Measurements from ENCODE around the gene PRSS27. TPM values are rescaled to one million over a fixed set of nuclear protein-coding genes. Genes with fewer than 3 reads are reported as not detected.
"Not testable (repeated sequence)": the region's sequence is repeated elsewhere in the genome, so short reads cannot be mapped to it uniquely, and the experiment has no call there.

The PRSS27 gene
- total RNA-seq, 1 donor from 2014 or later: 1.7 TPM

- Mint-ChIP-seq H3K4me1 (ENCODE audit: low read depth) (peaks cover 30% of the 10 kb centered on the region), H3K9me3 (no peaks in the 10 kb centered on the region), H3K27ac (peak overlapping the region; percentile 81), H3K27me3 (ENCODE audit: insufficient read depth) (no peaks in the 10 kb centered on the region), H3K36me3 (ENCODE audit: low read depth) (peaks cover 10% of the 10 kb centered on the region), H3K4me3 (peak overlapping the region; percentile 87)
- intact Hi-C loops (cut with micrococcal nuclease): loop anchor here (2.0 kb wide), 1 partner anchor 47 kb away; the partner anchor contains the start of gene PRSS27
- DNase-seq (ENCODE audit: low spot score): peak; percentile 97
These were observed 46.7 kb downstream of the PRSS27 start for GRCh38 chr16:2673066-2673999.

- Mint-ChIP-seq H3K27me3 (ENCODE audit: insufficient read depth) (no peaks in the 10 kb centered on the region), H3K4me3 (peak overlapping the region; percentile 83), H3K9me3 (no peaks in the 10 kb centered on the region), H3K36me3 (ENCODE audit: low read depth) (peaks cover 20% of the 10 kb centered on the region), H3K4me1 (ENCODE audit: low read depth) (peaks cover 30% of the 10 kb centered on the region), H3K27ac (no peak overlapping the region)
- DNase-seq (ENCODE audit: low spot score): no peak
- intact Hi-C loops (cut with micrococcal nuclease): loop anchor here (2.0 kb wide), 1 partner anchor 49 kb away; the partner anchor contains the start of gene PRSS27
These were observed 48.3 kb downstream of the PRSS27 start for GRCh38 chr16:2671741-2672140.

GRCh38 chr16:2671193-2671592, 48.8 kb downstream of the PRSS27 start:
- peak overlapping the region; percentile 83 for H3K4me3 Mint-ChIP-seq
- peaks cover 30% of the 10 kb centered on the region for H3K4me1 Mint-ChIP-seq (ENCODE audit: low read depth)
- H3K27ac Mint-ChIP-seq; H3K9me3 Mint-ChIP-seq; DNase-seq (ENCODE audit: low spot score); intact Hi-C loops (cut with micrococcal nuclease); H3K27me3 Mint-ChIP-seq (ENCODE audit: insufficient read depth): not testable (repeated sequence)
- peaks cover 23% of the 10 kb centered on the region for H3K36me3 Mint-ChIP-seq (ENCODE audit: low read depth)

DNA sequence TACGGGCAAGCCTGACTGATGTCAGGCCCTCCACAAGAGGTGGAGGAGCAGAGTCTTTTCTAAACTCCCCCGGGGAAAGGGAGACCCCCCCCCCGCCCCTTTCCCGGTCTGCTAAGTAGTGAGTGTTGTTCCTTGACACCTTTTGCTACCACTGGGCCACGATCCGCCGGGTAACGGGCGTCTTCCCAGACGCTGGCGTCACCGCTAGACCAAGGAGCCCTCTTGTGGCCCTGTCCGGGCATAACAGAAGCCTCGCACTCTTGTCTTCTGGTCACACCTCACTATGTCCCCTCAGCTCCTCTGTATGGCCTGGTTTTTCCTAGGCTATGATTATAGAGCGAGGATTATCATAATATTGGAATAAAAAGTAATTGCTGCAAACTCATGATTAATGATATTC, 50.0 kb downstream of the PRSS27 start:
- Mint-ChIP-seq H3K36me3 (ENCODE audit: low read depth) (peaks cover 24% of the 10 kb centered on the region), H3K27ac (peak overlapping the region; percentile 27), H3K4me3 (peak overlapping the region; percentile 41), H3K4me1 (ENCODE audit: low read depth) (peaks cover 32% of the 10 kb centered on the region)
- peak; percentile 49 for DNase-seq (ENCODE audit: low spot score)
- H3K9me3 Mint-ChIP-seq; intact Hi-C loops (cut with micrococcal nuclease); H3K27me3 Mint-ChIP-seq (ENCODE audit: insufficient read depth): not testable (repeated sequence)

DNA sequence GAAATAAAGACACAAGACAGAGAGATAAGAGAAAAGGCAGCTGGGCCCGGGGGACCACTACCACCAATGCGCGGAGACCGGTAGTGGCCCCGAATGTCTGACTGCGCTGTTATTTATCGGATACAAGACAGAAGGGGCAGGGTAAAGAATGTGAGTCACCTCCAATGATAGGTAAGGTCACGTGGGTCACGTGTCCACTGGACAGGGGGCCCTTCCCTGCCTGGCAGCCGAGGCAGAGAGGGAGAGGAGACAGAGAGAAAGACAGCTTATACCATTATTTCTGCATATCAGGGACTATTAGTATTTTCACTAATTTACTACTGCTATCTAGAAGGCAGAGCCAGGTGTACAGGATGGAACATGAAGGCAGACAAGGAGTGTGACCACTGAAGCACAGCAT, 50.4 kb downstream of the PRSS27 start:
- H3K9me3 Mint-ChIP-seq; DNase-seq (ENCODE audit: low spot score); H3K27me3 Mint-ChIP-seq (ENCODE audit: insufficient read depth); intact Hi-C loops (cut with micrococcal nuclease): not testable (repeated sequence)
- H3K4me1 Mint-ChIP-seq (ENCODE audit: low read depth): peaks cover 36% of the 10 kb centered on the region
- H3K36me3 Mint-ChIP-seq (ENCODE audit: low read depth): peaks cover 27% of the 10 kb centered on the region
- peak overlapping the region; percentile 67 for H3K27ac Mint-ChIP-seq
- peak overlapping the region; percentile 10 for H3K4me3 Mint-ChIP-seq

- H3K9me3 Mint-ChIP-seq; intact Hi-C loops (cut with micrococcal nuclease); H3K27ac Mint-ChIP-seq; H3K4me3 Mint-ChIP-seq; H3K27me3 Mint-ChIP-seq (ENCODE audit: insufficient read depth); DNase-seq (ENCODE audit: low spot score): not testable (repeated sequence)
- peaks cover 46% of the 10 kb centered on the region for H3K36me3 Mint-ChIP-seq (ENCODE audit: low read depth)
- H3K4me1 Mint-ChIP-seq (ENCODE audit: low read depth): peaks cover 50% of the 10 kb centered on the region
These were observed 53.4 kb downstream of the PRSS27 start for GRCh38 chr16:2666671-2667070.

GRCh38 chr16:2664574-2664982, 55.4 kb downstream of the PRSS27 start:
- no peak for DNase-seq (ENCODE audit: low spot score)
- intact Hi-C loops (cut with micrococcal nuclease): no loop called here
- H3K4me1 Mint-ChIP-seq (ENCODE audit: low read depth): peaks cover 39% of the 10 kb centered on the region
- no peaks in the 10 kb centered on the region for H3K27me3 Mint-ChIP-seq (ENCODE audit: insufficient read depth)
- no peaks in the 10 kb centered on the region for H3K9me3 Mint-ChIP-seq
- peak overlapping the region; percentile 74 for H3K4me3 Mint-ChIP-seq
- peaks cover 45% of the 10 kb centered on the region for H3K36me3 Mint-ChIP-seq (ENCODE audit: low read depth)
- H3K27ac Mint-ChIP-seq: peak overlapping the region; percentile 94

DNA sequence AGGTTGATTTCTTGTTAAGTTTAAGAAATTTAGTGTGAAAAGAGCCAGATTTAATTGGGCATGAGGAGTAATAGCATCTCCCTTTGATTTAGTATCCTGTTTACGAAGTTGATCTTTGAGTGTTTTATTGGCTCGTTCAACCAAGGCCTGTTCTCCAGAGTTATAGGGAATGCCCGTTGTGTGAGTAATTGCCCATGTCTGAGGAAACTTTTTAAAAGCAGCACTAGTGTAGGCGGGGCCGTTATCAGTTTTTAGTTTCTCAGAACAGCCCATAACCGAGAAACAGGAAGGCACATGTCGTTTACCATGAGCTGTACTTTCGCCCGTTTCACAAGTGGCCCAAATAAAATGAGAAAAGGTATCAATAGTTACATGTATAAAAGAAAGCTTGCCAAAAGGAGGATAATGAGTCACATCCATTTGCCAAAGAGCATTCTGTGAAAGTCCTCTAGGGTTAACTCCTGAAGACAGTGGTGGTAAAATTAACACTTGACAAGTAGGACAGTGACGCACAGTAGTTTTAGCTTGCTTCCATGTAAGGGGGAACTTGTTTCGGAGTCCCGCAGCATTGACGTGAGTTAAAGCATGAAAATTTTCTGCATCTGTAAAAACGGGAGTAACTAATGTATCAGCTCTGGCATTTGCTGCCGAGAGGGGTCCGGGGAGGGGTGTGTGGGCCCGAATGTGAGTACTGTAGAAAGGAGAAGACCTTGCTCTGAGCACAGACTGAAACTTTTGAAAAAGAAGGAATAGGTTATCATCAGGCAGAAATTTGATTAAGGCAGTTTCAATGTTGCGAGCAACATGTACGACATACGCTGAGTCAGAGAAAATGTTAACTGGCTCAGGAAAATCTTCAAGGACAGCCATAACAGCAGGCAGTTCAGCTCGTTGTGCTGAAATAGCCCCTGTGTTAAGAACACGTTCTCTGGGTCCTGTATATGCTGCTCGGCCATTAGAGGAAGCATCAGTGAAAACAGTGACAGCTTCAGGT, 56.2 kb downstream of the PRSS27 start:
- intact Hi-C loops (cut with micrococcal nuclease): no loop called here
- DNase-seq (ENCODE audit: low spot score): no peak
- peaks cover 42% of the 10 kb centered on the region for H3K36me3 Mint-ChIP-seq (ENCODE audit: low read depth)

More for the DNA sequence above, 56.2 kb downstream of the PRSS27 start:
- peaks cover 36% of the 10 kb centered on the region for H3K4me1 Mint-ChIP-seq (ENCODE audit: low read depth)
- H3K27ac Mint-ChIP-seq: peak overlapping the region; percentile 94
- no peaks in the 10 kb centered on the region for H3K27me3 Mint-ChIP-seq (ENCODE audit: insufficient read depth)
- no peaks in the 10 kb centered on the region for H3K9me3 Mint-ChIP-seq
- peak overlapping the region; percentile 74 for H3K4me3 Mint-ChIP-seq

Other genes starting within 250 kb of the PRSS27 start
- gene NTN3, start 248.9 kb downstream of the PRSS27 start, total RNA-seq: 0.10 TPM in 1 of 2 replicates, not detected in the other
- gene TBC1D24, start 245.1 kb downstream of the PRSS27 start, total RNA-seq: 19.6 and 24.6 TPM in 2 replicates
- 117 and 119 TPM in 2 replicates for gene ATP6V0C, start 206.3 kb downstream of the PRSS27 start, total RNA-seq
- 32.4 and 38.3 TPM in 2 replicates for gene AMDHD2, start 199.9 kb downstream of the PRSS27 start, total RNA-seq
- 0.23 and 0.49 TPM in 2 replicates for gene CEMP1, start 188.8 kb downstream of the PRSS27 start, total RNA-seq
- gene PDPK1, start 182.2 kb downstream of the PRSS27 start, total RNA-seq: 50.8 and 60.2 TPM in 2 replicates
- 63.9 and 69.6 TPM in 2 replicates for gene KCTD5, start 37.7 kb downstream of the PRSS27 start, total RNA-seq
- gene SRRM2, start 32.4 kb upstream of the PRSS27 start, total RNA-seq: 631 and 639 TPM in 2 replicates
- gene ELOB, start 57.1 kb upstream of the PRSS27 start, total RNA-seq: 256 and 277 TPM in 2 replicates
- gene PRSS33, start 67.3 kb upstream of the PRSS27 start, total RNA-seq: 0.10 TPM in 1 of 2 replicates, not detected in the other
- not detected in 2 replicates for gene PRSS41, start 78.2 kb upstream of the PRSS27 start, total RNA-seq
- gene PRSS21, start 97.0 kb upstream of the PRSS27 start, total RNA-seq: 9.2 and 10.1 TPM in 2 replicates
- gene ZG16B, start 110.1 kb upstream of the PRSS27 start, total RNA-seq: 11.7 and 12.9 TPM in 2 replicates
- gene PRSS22, start 137.9 kb upstream of the PRSS27 start, total RNA-seq: not detected in 2 replicates
- 22.9 and 25.4 TPM in 2 replicates for gene FLYWCH2, start 163.0 kb upstream of the PRSS27 start, total RNA-seq
- 61.1 and 65.7 TPM in 2 replicates for gene FLYWCH1, start 191.7 kb upstream of the PRSS27 start, total RNA-seq
- 0.10 and 0.18 TPM in 2 replicates for gene KREMEN2, start 244.1 kb upstream of the PRSS27 start, total RNA-seq
- 40.1 and 44.0 TPM in 2 replicates for gene PAQR4, start 249.1 kb upstream of the PRSS27 start, total RNA-seq